SK-N-SH treated with all-trans-retinoic acid at 6 μM for 48 hours (cell line): ENCODE data around the gene CTDSP2.
"Not testable (repeated sequence)": the region's sequence is repeated elsewhere in the genome, so short reads cannot be mapped to it uniquely, and the experiment has no call there.

Experiments
- ATAC-seq: fragments of 200-7000 bp; cut with Tn5 transposase; 3 replicates; pipeline ENCODE4 v1.9.1; 2020; ENCODE audit warnings: mild to moderate bottlenecking, moderate library complexity
- ARNTL ChIP-seq: fragments of 450-650 bp; formaldehyde crosslinking; IDR thresholded peaks from 2 replicates; pipeline ENCODE4 v1.5.0; 2020; ENCODE audit warnings: low read depth, mild to moderate bottlenecking, moderate library complexity, borderline replicate concordance
- BACH2 ChIP-seq: fragments of 250-450 bp; sonication (Bioruptor Pico); IDR thresholded peaks from 2 replicates; pipeline ENCODE4 v1.9.0; 2021; ENCODE audit warnings: mild to moderate bottlenecking, borderline replicate concordance
- CSRNP3 ChIP-seq: fragments of 250-450 bp; sonication (Bioruptor Pico); IDR thresholded peaks from 2 replicates; pipeline ENCODE4 v1.5.1; 2021; ENCODE audit warnings: mild to moderate bottlenecking, moderate library complexity
- ESRRG ChIP-seq: fragments of 250-450 bp; sonication (Bioruptor Pico); IDR thresholded peaks from 2 replicates; pipeline ENCODE4 v1.6.1; 2021; ENCODE audit warnings: mild to moderate bottlenecking
- ISL1 ChIP-seq: fragments of 250-450 bp; sonication (Bioruptor Pico); IDR thresholded peaks from 2 replicates; pipeline ENCODE4 v2.1.2; 2022; ENCODE audit warnings: mild to moderate bottlenecking, moderate library complexity
- OSR1 ChIP-seq: fragments of 250-450 bp; sonication (Bioruptor Pico); IDR thresholded peaks from 2 replicates; pipeline ENCODE4 v1.8.0; 2022; ENCODE audit warnings: moderate library complexity, mild to moderate bottlenecking, inconsistent platforms
- PATZ1 ChIP-seq: fragments of 250-450 bp; sonication (Bioruptor Pico); IDR thresholded peaks from 2 replicates; pipeline ENCODE4 v1.8.0; 2020; ENCODE audit warnings: mild to moderate bottlenecking, moderate library complexity, borderline replicate concordance
- POU6F1 ChIP-seq: fragments of 250-450 bp; sonication (Bioruptor Pico); IDR thresholded peaks from 2 replicates; pipeline ENCODE4 v1.8.0; 2021; ENCODE audit warnings: low read depth, mild to moderate bottlenecking, moderate library complexity, borderline replicate concordance
- RARB ChIP-seq: fragments of 250-450 bp; sonication (Bioruptor Pico); IDR thresholded peaks from 2 replicates; pipeline ENCODE4 v1.8.0; 2021; ENCODE audit warnings: mild to moderate bottlenecking, moderate library complexity
- SNAI2 ChIP-seq: fragments of 250-450 bp; sonication (Bioruptor Pico); IDR thresholded peaks from 2 replicates; pipeline ENCODE4 v1.5.0; 2020; ENCODE audit warnings: mild to moderate bottlenecking, moderate library complexity
- TCF4 ChIP-seq: fragments of 250-450 bp; sonication (Bioruptor Pico); IDR thresholded peaks from 2 replicates; pipeline ENCODE4 v1.8.0; 2021; ENCODE audit warnings: mild to moderate bottlenecking, moderate library complexity, borderline replicate concordance
- TOX ChIP-seq: fragments of 250-450 bp; sonication (Bioruptor Pico); IDR thresholded peaks from 2 replicates; pipeline ENCODE4 v1.8.0; 2021; ENCODE audit warnings: mild to moderate bottlenecking, moderate library complexity, borderline replicate concordance
- TSHZ2 ChIP-seq: fragments of 250-450 bp; sonication (Bioruptor Pico); IDR thresholded peaks from 2 replicates; pipeline ENCODE4 v1.5.0; 2020; ENCODE audit warnings: mild to moderate bottlenecking, moderate library complexity
- ZC3H10 ChIP-seq: fragments of 250-450 bp; sonication (Bioruptor Pico); IDR thresholded peaks from 2 replicates; pipeline ENCODE4 v1.5.1; 2021; ENCODE audit warnings: mild to moderate bottlenecking, moderate library complexity
- ZFP3 ChIP-seq: fragments of 250-450 bp; sonication (Bioruptor Pico); IDR thresholded peaks from 2 replicates; pipeline ENCODE4 v1.5.0; 2020; ENCODE audit warnings: mild to moderate bottlenecking, moderate library complexity
- ZFP30 ChIP-seq: fragments of 450-650 bp; formaldehyde crosslinking; IDR thresholded peaks from 2 replicates; pipeline ENCODE4 v1.5.0; 2022; ENCODE audit warnings: mild to moderate bottlenecking, moderate library complexity
- ZNF565 ChIP-seq: fragments of 450-650 bp; formaldehyde crosslinking; conservative IDR thresholded peaks from 2 replicates; pipeline ENCODE4 v1.5.0; 2020; ENCODE audit warnings: low read depth, mild to moderate bottlenecking, moderate library complexity
- ZNF70 ChIP-seq: fragments of 450-650 bp; formaldehyde crosslinking; IDR thresholded peaks from 2 replicates; pipeline ENCODE4 v1.5.0; 2020; ENCODE audit warnings: mild to moderate bottlenecking, moderate library complexity
- ZNF8 ChIP-seq: fragments of 450-650 bp; formaldehyde crosslinking; IDR thresholded peaks from 2 replicates; pipeline ENCODE4 v1.5.0; 2020; ENCODE audit warnings: mild to moderate bottlenecking, moderate library complexity

The CTDSP2 gene

GRCh38 chr12:57863676-57864075 is 17.1 kb upstream of the CTDSP2 start:
- TF ChIP-seq RARB (CRISPR knock-in tag) (no peak), ARNTL (CRISPR knock-in tag) (no peak), CSRNP3 (CRISPR knock-in tag) (no peak), PATZ1 (CRISPR knock-in tag) (no peak), ZFP30 (CRISPR knock-in tag) (no peak), ZC3H10 (CRISPR knock-in tag) (no peak), TSHZ2 (CRISPR knock-in tag) (no peak), TCF4 (CRISPR knock-in tag) (no peak), BACH2 (no peak), SNAI2 (no peak), OSR1 (CRISPR knock-in tag) (no peak), POU6F1 (CRISPR knock-in tag) (no peak), ZFP3 (CRISPR knock-in tag) (no peak), ZNF70 (no peak), ZNF8 (CRISPR knock-in tag) (no peak), ISL1 (CRISPR knock-in tag) (no peak)
- ATAC-seq = no peak

GRCh38 chr12:57861967-57862366 is 15.4 kb upstream of the CTDSP2 start:
- no peak for ATAC-seq
- TF ChIP-seq PATZ1 (CRISPR knock-in tag) (no peak), ZNF8 (CRISPR knock-in tag) (no peak), ZNF70 (no peak), ARNTL (CRISPR knock-in tag) (no peak), ZNF565 (CRISPR knock-in tag) (no peak), SNAI2 (no peak), ESRRG (CRISPR knock-in tag) (no peak), TCF4 (CRISPR knock-in tag) (no peak), CSRNP3 (CRISPR knock-in tag) (no peak), ISL1 (CRISPR knock-in tag) (no peak), OSR1 (CRISPR knock-in tag) (no peak), TOX (CRISPR knock-in tag) (no peak)

GRCh38 chr12:57860883-57861282 is 14.4 kb upstream of the CTDSP2 start:
- ATAC-seq = not testable (repeated sequence)
